ENCODE results near the gene SLC27A3. TPM values are rescaled to one million over a fixed set of nuclear protein-coding genes. Genes with fewer than 3 reads are reported as not detected.

Gene SLC27A3
- total RNA-seq, 2 donors from 2014 or later, result 9.7 to 9.8 TPM

DNA sequence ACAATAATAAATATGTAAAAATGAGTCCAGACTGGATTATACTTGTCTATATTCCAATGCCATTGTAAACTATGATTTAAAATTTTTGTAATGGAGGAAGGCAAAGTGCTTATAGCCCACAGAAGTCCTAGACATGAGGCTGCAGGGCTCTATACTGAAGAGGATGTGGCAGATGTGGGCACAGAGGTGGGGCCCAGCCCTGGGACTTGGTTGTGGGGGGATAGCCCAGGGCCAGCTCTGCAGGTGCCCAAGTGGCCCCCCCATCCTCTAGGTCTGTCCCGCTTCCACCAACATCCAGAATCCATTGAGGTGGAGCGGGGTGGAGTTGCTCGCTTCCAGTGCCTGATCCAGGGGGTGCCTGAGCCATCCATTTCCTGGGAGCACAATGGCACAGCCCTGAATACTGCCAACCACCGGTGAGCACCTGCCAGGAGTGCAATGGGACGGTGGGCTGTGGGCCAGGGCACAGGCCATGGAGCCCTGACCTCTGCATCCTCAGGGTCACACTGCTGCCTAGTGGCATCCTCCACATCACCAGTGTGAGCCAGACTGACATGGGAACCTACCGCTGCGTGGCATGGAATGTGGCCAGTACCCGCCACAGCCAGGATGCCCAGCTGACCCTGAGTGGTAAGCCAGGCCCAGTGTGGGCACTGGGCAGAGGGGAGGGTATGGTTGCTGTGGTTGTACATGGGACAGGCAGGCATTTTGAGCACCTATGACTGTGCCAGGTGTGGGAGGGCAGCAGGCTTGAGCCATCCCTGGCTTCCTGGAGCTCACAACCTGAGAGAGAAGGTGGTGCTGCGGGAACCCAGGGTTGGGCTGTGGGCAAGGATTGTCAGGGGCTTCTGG is 21.0 kb downstream of the SLC27A3 start:
- H3K27ac Mint-ChIP-seq, result no peak overlapping the region
- ATAC-seq (replicated peaks), result no peak
- H3K4me1 Mint-ChIP-seq, result no peaks in the 10 kb centered on the region
- no peaks in the 10 kb centered on the region for H3K9me3 Mint-ChIP-seq
- H3K36me3 Mint-ChIP-seq (ENCODE audit: low read depth), result no peaks in the 10 kb centered on the region
- no peaks in the 10 kb centered on the region for H3K27me3 Mint-ChIP-seq
- H3K4me3 Mint-ChIP-seq, result no peak overlapping the region

DNA sequence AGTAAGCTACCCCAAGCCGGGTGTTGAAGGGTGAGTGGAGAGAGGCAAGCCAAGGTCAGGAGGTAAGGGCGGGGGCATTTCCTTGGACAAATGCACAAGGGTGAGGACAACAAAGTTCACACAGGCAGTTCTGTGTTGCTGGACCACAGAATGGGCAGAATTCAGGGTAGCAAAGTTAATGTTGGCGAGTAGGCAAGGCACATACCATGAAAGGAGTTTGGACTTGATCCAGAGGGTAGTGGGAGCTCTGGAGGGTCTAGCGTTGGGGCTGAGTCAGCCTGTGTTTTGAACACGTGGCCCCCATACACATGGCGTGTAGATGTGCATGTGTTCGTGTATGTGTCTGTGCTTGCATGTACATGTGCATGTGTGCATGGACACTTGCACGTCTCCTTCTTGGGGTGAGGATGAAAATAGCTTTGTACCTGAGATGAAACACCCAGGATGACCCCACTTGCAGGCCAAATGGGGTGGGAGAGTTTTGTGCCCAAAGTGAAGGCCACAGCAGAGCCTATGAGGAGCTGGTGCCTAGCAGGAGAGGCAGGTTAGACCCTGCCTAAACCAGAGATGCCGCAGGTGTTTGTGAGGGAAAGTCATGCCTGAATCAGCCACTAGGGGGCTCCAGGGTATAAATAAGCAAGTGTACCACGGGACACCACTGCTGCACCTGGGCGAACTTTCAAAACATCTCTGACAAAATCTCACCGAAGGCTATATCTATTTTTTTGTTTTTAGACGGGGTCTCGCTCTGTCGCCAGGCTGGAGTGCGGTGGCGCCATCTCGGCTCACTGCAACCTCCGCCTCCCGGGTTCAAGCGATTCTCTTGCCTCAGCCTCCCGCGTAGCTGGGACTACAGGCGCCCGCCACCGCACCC is 21.8 kb downstream of the SLC27A3 start:
- Mint-ChIP-seq H3K27ac (no peak overlapping the region), H3K9me3 (no peaks in the 10 kb centered on the region), H3K36me3 (ENCODE audit: low read depth) (no peaks in the 10 kb centered on the region), H3K4me1 (peaks cover 2% of the 10 kb centered on the region), H3K27me3 (no peaks in the 10 kb centered on the region), H3K4me3 (no peak overlapping the region)
- ATAC-seq (replicated peaks), result peak; percentile 89

DNA sequence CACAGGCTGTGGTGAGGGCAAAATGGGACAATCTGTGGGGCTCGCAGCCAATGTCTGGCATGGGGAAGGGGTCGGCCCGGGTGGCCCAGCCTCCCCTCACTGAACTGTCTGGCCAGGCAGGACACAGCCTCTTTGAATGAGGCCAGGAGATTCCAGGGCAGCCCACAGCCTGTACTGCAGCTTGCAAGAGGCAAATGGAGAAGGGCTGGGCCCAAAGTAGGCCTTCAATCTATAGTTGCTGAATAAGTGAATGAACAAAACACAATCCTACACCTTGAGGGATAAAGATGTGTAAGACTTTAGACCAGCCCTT is 23.2 kb downstream of the SLC27A3 start:
- Mint-ChIP-seq H3K27ac (peak overlapping the region; percentile 24), H3K4me3 (no peak overlapping the region), H3K9me3 (no peaks in the 10 kb centered on the region), H3K36me3 (ENCODE audit: low read depth) (no peaks in the 10 kb centered on the region), H3K27me3 (no peaks in the 10 kb centered on the region), H3K4me1 (peaks cover 5% of the 10 kb centered on the region)
- no peak for ATAC-seq (replicated peaks)

DNA sequence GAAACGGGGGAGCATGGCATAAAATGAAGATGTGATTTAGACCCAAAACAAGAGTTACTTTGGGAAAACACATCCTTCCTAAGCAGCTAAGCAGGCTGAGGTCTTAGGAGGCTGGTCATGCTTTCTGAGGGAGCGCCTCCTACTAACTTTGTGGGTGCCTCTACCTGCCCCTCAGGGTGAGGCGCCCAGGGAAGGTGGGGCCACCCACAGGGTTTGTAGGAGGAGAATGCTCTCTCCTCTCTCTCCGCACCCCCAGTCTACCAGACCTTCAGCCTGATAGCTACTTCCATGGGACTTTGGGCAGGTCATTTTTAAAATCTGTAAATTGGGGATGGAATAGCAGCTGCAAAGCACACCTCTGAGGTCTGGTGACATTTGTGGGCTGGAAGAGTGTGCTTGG is 23.8 kb downstream of the SLC27A3 start:
- H3K4me1 Mint-ChIP-seq, result peaks cover 9% of the 10 kb centered on the region
- H3K4me3 Mint-ChIP-seq, result no peak overlapping the region
- H3K27ac Mint-ChIP-seq, result no peak overlapping the region
- no peak for ATAC-seq (replicated peaks)
- H3K27me3 Mint-ChIP-seq, result no peaks in the 10 kb centered on the region
- H3K9me3 Mint-ChIP-seq, result no peaks in the 10 kb centered on the region
- H3K36me3 Mint-ChIP-seq (ENCODE audit: low read depth), result no peaks in the 10 kb centered on the region

DNA sequence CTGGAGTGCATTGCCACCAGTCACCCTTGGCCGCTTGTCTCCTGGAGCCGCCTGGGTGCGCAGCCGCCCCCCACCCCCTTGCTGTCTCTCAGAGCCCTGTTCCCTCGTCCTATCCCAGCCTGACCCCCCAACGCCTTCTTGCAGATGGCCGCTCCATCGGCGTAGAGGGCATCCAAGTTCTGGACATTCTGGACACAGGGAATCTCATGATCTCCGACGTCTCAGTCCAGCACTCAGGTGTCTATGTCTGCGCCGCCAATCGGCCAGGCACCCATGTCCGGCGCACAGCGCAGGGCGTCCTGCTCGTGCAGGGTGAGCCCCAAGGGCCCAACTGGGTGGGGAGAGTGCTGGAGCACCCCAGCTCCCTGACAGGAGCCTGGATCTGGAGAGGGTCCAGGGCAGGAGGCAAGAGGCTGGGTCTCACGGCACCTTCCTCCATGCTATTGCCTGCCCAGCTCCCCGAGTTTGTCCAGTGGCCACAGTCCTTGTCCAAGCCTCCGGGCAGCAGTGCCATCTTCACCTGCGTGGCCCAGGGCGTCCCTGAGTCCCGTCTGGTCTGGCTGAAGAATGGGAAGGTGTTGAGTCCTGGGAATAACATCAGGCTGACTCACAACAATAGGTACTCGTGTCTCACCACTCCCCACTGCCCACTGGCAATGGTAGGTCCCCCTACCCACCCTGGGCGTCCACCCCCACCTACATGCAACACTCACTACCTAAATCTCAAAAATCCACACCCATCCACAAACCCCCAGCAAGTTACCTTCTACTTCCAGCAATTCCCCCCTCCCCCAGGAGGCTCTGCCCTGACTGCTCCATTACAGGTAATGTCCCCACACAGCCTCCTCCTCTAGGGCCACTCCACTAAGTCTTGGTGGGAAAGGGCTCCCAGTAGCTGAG is 24.6 kb downstream of the SLC27A3 start:
- Mint-ChIP-seq H3K9me3 (no peaks in the 10 kb centered on the region), H3K4me1 (peaks cover 9% of the 10 kb centered on the region), H3K36me3 (ENCODE audit: low read depth) (no peaks in the 10 kb centered on the region), H3K27ac (no peak overlapping the region), H3K27me3 (no peaks in the 10 kb centered on the region), H3K4me3 (no peak overlapping the region)
- no peak for ATAC-seq (replicated peaks)

DNA sequence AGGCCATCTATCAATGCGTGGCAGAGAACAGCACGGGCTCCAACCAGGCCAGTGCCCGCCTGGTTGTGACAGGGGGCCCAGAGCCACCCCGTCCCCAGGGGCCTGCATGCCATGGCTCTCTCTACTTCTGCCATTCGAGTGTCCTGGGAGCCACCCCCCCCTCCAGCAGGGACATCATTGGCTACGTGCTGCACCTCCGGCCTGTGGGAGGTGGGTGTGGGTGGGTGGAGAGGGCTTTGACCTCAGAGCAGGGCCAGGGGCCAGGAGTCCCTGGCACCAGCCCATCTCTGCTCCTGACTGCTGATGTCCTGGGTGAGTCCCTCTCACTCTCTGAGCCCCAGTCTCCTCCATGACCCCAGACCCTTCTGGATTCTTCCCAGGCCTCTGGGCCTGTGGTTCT is 25.3 kb downstream of the SLC27A3 start:
- peak overlapping the region; percentile 59 for H3K27ac Mint-ChIP-seq
- no peak overlapping the region for H3K4me3 Mint-ChIP-seq
- no peaks in the 10 kb centered on the region for H3K9me3 Mint-ChIP-seq
- no peak for ATAC-seq (replicated peaks)
- H3K36me3 Mint-ChIP-seq (ENCODE audit: low read depth), result peaks cover 3% of the 10 kb centered on the region
- H3K27me3 Mint-ChIP-seq, result no peaks in the 10 kb centered on the region
- H3K4me1 Mint-ChIP-seq, result peaks cover 14% of the 10 kb centered on the region

DNA sequence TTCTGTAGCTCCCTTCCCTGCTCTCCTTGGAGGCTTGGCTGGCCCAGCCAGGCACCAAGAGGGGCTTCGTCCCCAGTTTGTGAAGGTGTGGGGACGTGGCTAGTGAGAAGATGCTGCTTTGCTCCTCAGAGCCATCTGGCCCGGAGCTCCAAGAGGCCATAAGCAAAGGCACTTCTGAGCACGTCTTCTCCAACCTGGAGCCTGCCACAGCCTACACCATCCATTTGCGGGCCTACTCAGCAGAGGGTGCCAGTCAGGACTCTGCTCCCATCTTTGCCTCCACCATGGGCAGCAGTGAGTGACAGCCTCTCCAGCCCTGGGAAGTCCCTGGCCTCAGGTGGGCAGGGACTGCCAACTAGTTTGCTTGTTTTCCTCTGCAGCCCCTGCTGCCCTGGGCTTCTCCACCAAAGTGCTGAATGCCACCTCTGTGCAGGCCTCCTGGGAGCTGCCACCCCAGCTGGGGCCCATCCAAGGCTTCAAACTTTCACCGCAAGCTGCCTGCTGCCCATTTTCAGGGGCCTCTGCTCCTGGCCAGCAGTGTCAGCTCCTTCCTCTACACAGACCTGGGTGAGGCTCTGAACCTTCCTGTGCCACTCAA is 25.9 kb downstream of the SLC27A3 start:
- Mint-ChIP-seq H3K27me3 (no peaks in the 10 kb centered on the region), H3K4me1 (peaks cover 18% of the 10 kb centered on the region), H3K4me3 (no peak overlapping the region), H3K9me3 (no peaks in the 10 kb centered on the region), H3K36me3 (ENCODE audit: low read depth) (peaks cover 9% of the 10 kb centered on the region), H3K27ac (peak overlapping the region; percentile 80)
- ATAC-seq (replicated peaks), result no peak

DNA sequence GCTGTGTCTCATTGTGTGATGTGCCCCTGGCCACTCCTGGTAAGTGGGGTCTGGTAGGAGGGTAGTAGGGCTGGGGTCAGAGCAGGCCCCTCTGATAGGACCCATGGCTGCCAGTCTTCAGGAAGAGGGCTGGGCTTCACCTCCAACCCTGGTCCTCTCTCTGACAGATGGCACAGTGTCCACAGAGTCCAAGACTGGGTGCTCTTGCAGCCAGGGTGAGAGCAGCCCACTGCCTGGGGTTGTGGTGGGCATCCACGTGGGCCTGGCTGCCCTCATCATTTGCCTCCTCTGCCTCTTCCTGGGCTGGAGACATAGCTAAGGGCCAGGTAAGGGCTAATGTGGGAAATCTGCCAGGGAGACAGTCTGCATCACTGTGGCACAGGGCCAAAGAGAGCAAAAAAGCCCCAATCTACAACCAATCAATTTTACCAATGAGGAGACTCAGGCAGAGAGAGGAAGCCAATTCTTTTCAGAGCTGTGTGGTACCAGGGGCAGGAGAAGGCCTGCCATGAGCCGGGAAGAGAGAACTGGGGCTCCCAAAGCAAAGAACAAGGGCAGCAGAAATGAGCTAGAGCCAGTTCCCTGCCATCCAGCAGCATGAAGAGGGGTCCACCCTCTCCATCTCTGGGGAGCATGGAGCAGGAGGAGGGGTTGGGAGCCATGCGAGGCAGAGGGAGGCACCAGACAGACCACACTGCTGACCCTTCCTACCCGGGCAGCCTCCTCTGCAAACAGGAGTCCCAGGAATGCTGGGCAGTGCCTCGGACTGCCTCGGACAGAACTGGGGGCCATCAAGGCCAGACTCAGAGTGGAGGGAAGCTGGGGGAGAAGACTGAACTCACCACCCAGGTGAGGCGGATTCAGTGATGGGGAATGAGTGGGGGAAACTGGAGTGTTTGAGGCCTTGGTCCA is 26.8 kb downstream of the SLC27A3 start:
- peaks cover 18% of the 10 kb centered on the region for H3K4me1 Mint-ChIP-seq
- no peak for ATAC-seq (replicated peaks)
- peak overlapping the region; percentile 80 for H3K27ac Mint-ChIP-seq
- H3K4me3 Mint-ChIP-seq, result no peak overlapping the region
- no peaks in the 10 kb centered on the region for H3K27me3 Mint-ChIP-seq
- H3K36me3 Mint-ChIP-seq (ENCODE audit: low read depth), result peaks cover 16% of the 10 kb centered on the region
- H3K9me3 Mint-ChIP-seq, result no peaks in the 10 kb centered on the region

DNA sequence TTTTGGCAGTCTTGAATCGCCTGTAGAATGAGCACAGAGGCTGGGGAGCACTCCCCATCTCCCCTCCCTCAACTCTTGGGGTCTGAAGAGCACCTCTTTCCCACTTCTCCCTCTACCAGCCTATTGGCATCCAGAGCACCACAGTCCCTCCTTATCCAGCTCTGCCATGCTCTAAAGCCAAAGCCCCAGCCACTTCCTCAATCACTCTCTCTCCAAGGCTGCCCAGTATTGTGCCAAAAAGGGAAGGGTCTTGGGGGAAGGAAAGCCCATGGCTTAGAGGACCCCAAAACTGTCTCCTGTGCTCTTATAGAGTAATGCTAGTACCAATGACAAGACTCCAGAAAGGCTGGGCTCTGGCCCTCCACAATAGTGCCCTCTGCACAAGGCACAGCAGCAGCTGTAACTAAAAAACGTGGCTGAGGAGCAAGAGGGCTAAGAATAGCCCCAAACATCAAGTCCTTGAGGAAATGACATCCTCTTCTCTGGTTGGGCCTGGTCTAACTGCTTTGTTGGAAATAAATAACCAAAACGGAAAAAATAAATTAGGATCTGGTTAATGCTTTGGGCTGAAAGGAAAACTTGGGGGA is 28.4 kb downstream of the SLC27A3 start:
- Mint-ChIP-seq H3K4me1 (peaks cover 18% of the 10 kb centered on the region), H3K27me3 (no peaks in the 10 kb centered on the region), H3K36me3 (ENCODE audit: low read depth) (peaks cover 29% of the 10 kb centered on the region), H3K27ac (peak overlapping the region; percentile 56), H3K9me3 (no peaks in the 10 kb centered on the region), H3K4me3 (no peak overlapping the region)
- ATAC-seq (replicated peaks), result no peak

DNA sequence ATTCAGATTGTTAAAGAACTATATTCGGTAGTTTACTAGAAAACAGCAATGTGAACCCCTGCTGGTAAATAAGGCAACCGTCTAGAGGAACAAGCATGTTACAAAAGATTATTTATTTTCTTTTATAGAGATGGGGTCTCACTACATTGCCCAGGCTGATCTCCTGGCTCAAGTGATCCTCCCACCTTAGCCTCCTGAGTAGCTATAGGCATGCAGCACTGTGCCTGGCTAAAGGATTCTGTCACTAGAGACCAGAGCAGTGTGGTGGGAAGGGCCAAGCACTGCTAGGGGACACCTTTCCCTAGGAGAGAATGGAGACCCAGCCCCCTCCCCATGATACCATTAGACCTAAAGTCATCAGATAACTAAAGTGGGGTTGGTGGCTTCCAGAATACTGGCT is 28.9 kb downstream of the SLC27A3 start:
- no peak for ATAC-seq (replicated peaks)
- H3K27me3 Mint-ChIP-seq, result no peaks in the 10 kb centered on the region
- H3K36me3 Mint-ChIP-seq (ENCODE audit: low read depth), result peaks cover 35% of the 10 kb centered on the region

DNA sequence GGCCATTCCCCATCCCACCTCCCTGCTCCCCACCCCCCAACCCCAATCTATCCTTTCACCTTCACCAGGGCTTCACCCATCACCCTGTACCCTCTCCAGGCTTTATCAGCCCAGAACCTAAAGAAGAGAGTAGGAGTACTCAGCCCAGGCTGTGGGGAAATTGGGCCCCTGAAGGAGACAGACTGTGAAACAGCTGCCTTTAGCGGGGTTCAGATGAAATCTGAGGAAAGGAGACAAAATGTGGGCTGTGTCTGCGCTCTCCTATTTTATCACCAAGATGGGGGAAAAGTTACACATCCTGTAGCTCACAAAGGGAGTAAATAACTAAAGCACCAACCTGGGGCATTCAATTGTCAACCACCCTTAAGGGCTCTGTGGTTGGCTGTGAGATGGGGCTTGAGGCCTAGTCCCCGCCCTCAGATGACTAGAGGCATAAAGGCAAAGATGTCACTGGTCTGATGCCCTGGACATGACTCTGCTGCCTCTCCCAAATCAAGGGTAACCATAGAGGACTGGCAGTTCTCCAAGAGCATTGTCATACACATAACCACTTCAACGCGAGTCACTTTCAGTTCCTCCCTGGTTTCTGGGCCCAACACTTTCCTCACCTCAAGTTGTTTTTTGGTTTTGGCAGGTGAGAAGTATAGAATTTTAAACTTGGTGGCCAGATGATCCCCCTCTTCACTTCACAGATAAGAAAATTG is 30.0 kb downstream of the SLC27A3 start:
- H3K36me3 Mint-ChIP-seq (ENCODE audit: low read depth), result peaks cover 46% of the 10 kb centered on the region

More for the DNA sequence above, 28.9 kb downstream of the SLC27A3 start:
- Mint-ChIP-seq H3K4me1 (peaks cover 18% of the 10 kb centered on the region), H3K4me3 (peak overlapping the region; percentile 18), H3K27ac (peak overlapping the region; percentile 56), H3K9me3 (no peaks in the 10 kb centered on the region)

DNA sequence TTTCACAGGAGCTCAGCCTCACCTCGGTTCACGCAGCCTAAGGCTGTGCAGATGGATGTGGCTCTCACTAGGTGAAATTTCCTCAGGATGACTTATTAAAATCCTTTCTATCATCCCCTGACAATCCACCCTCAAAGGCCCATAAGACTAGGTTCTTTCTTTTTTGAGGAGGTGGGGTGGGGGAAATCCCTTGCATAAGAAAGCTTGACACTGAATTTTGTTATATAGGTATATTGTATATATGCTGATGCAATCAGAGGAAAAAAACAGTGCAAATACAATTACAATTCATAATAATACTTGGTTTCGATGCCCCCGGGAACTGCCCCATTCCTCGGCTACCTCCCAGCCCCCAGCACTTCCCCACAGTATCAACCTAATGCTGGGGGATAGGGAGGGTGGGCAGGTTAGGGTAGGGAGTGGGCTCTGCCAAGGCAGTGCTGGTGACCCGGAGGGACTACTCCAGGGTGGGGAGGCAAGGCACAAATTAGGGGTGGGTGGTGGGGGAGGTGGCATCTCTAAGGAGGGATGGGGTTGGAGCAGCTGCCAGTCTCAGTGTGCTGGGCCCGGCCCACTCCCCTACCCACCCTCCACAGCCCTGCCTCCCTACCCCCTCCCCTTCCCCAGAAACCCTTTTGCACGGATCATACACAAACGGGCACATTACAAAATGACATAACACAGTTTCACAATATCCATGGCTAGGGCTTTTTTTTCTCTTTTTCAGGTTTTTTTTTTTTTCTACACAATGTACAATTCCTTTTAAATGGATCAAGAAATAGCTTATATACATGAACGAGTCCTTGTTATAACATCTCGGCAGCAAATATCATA is 30.9 kb downstream of the SLC27A3 start:
- Mint-ChIP-seq H3K4me3 (peak overlapping the region; percentile 54), H3K27ac (peak overlapping the region; percentile 62), H3K27me3 (no peaks in the 10 kb centered on the region), H3K36me3 (ENCODE audit: low read depth) (peaks cover 55% of the 10 kb centered on the region), H3K4me1 (peaks cover 18% of the 10 kb centered on the region), H3K9me3 (no peaks in the 10 kb centered on the region)
- peak; percentile 34 for ATAC-seq (replicated peaks)

More for the DNA sequence above, 30.0 kb downstream of the SLC27A3 start:
- no peaks in the 10 kb centered on the region for H3K27me3 Mint-ChIP-seq
- ATAC-seq (replicated peaks), result peak; percentile 98
- no peaks in the 10 kb centered on the region for H3K9me3 Mint-ChIP-seq
- peak overlapping the region; percentile 62 for H3K27ac Mint-ChIP-seq
- peak overlapping the region; percentile 54 for H3K4me3 Mint-ChIP-seq
- H3K4me1 Mint-ChIP-seq, result peaks cover 18% of the 10 kb centered on the region
